GM21381 (cell line): ENCODE measurements around the gene PDE2A.

ENCODE experiments used
- ATAC-seq: cut with Tn5 transposase; IDR thresholded peaks from one replicate; pipeline ENCODE4 v1.9.1; 2021; ENCODE audit warnings: mild to moderate bottlenecking, moderate library complexity; ENCODE audit not compliant: unreplicated experiment

Gene PDE2A

GRCh38 chr11:72641522-72642042 is 32.6 kb downstream of the PDE2A start:
- ATAC-seq, result no peak

- ATAC-seq, result no peak
These were observed 34.5 kb downstream of the PDE2A start for GRCh38 chr11:72639502-72640375.

- no peak for ATAC-seq
These were observed 36.3 kb downstream of the PDE2A start for GRCh38 chr11:72637926-72638325.

GRCh38 chr11:72637198-72637597 is 37.0 kb downstream of the PDE2A start:
- no peak for ATAC-seq

GRCh38 chr11:72636376-72636775 is 37.8 kb downstream of the PDE2A start:
- ATAC-seq, result no peak

GRCh38 chr11:72635933-72636332 is 38.3 kb downstream of the PDE2A start:
- ATAC-seq, result no peak

GRCh38 chr11:72635309-72635915 is 38.8 kb downstream of the PDE2A start:
- ATAC-seq, result no peak

GRCh38 chr11:72634472-72635095 is 39.6 kb downstream of the PDE2A start:
- ATAC-seq, result no peak

- ATAC-seq, result no peak
These were observed 40.2 kb downstream of the PDE2A start for GRCh38 chr11:72634016-72634415.

GRCh38 chr11:72633068-72633467 is 41.2 kb downstream of the PDE2A start:
- no peak for ATAC-seq

GRCh38 chr11:72631806-72632731 is 42.2 kb downstream of the PDE2A start:
- no peak for ATAC-seq

- no peak for ATAC-seq
These were observed 43.9 kb downstream of the PDE2A start for GRCh38 chr11:72630104-72630852.

- ATAC-seq, result no peak
These were observed 45.0 kb downstream of the PDE2A start for GRCh38 chr11:72629266-72629665.

- ATAC-seq, result no peak
These were observed 46.5 kb downstream of the PDE2A start for GRCh38 chr11:72627594-72628281.

GRCh38 chr11:72626414-72626936 is 47.7 kb downstream of the PDE2A start:
- ATAC-seq, result no peak

- ATAC-seq, result no peak
These were observed 48.4 kb downstream of the PDE2A start for GRCh38 chr11:72625691-72626413.

- no peak for ATAC-seq
These were observed 49.6 kb downstream of the PDE2A start for GRCh38 chr11:72624496-72625201.

GRCh38 chr11:72623052-72623451 is 51.2 kb downstream of the PDE2A start:
- no peak for ATAC-seq
